ENCODE results near the gene ABRACL.
"Not testable (repeated sequence)": the region's sequence is repeated elsewhere in the genome, so short reads cannot be mapped to it uniquely, and the experiment has no call there.

The ABRACL gene

DNA sequence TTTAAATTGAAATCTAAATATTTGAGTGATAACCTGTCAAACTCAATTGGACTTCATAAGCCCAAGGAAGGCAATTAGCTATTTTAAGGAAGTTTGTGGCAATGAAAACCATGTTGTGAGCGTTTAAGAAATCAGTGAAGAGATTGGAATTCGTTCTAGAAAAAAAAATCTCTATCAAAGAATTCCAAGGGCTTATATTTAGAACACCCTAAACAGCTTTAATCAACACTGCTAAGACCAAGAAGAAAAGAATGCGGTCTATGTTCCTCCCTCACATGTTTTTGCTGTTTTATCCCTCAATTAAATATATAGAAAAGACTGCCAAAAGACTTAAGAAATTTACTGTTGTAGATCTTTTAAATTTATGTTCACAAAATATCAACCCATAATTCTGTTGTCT is 16.6 kb upstream of the ABRACL start:
- DNase-seq (ENCODE audit: low read depth in 3 of 3): no peak

- DNase-seq (ENCODE audit: low read depth in 3 of 3): no peak
Measured at GRCh38 chr6:139013185-139013800, 15.3 kb upstream of the ABRACL start.

DNA sequence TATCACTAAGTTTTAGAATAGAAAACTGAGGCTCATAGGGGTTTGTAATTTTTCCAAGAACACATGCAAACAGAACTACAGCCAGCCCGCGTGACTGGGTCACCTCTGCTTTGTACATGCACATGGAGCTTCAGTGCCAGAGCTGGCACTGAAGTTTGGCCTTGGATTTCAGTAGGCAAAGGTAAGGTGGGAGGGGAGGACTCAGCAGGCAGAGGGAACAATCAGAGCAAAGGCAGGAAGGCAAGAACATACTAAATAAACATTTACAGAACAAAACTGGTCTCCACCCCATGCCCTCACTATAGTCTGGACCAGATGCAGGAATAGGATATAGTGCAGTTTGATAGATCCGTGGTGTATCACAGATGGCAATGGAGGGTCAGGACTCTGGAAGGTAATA is 13.6 kb upstream of the ABRACL start:
- no peak for DNase-seq (ENCODE audit: low read depth in 3 of 3)

- no peak for DNase-seq (ENCODE audit: low read depth in 3 of 3)
Measured at GRCh38 chr6:139016337-139017213, 12.0 kb upstream of the ABRACL start.

DNA sequence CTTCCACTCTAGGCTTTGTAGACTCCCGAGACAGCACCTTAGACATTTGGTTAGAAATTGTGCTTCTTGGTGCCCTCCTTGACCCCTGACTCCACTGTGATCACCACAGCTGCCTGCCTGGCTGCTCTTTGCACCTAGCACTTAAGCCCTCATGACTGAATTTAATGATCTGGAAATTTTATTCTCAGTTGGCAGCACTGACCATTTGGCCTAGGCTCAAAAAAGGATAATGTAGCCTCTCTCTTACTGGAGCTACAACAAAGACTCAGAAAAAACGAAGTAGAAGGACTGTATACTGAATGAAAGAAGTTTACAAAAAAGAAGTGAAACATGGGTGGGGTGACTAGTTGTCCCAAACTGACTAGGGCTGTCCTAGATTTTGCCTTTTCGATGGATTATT is 11.3 kb upstream of the ABRACL start:
- no peak for DNase-seq (ENCODE audit: low read depth in 3 of 3)

GRCh38 chr6:139019722-139020121 is 8.8 kb upstream of the ABRACL start:
- no peak for DNase-seq (ENCODE audit: low read depth in 3 of 3)

DNA sequence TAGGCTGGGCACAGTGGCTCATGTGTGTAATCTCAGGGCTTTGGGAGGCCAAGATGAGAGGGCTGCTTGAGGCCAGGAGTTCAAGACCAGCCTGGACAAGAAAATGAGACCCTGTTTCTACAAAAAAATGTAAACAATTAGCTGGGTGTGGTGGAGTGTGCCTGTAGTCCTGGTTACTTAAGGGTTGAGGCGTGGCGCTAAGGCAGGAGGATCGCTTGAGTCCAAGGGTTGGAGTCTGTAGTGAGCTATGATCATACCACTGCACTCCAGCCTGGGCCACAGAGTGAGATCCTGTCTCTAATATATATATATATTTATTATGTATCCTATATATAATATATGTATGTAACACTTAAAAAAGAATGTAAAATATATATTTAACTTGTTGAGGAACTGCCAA is 7.9 kb upstream of the ABRACL start:
- no peak for DNase-seq (ENCODE audit: low read depth in 3 of 3)

- not testable (repeated sequence) for DNase-seq (ENCODE audit: low read depth in 3 of 3)
Measured at GRCh38 chr6:139025416-139025815, 3.1 kb upstream of the ABRACL start.

GRCh38 chr6:139027620-139028182 is 844 bp upstream of the ABRACL start:
- DNase-seq (ENCODE audit: low read depth in 3 of 3): peak in 2 of 3 experiments; percentile 39 to 50

- DNase-seq (ENCODE audit: low read depth in 3 of 3): no peak
Measured at GRCh38 chr6:139028215-139028657, 309 bp upstream of the ABRACL start.

- DNase-seq (ENCODE audit: low read depth in 3 of 3): peak in 1 of 3 experiments; percentile 18
Measured at GRCh38 chr6:139029470-139030227, 1.1 kb downstream of the ABRACL start.

DNA sequence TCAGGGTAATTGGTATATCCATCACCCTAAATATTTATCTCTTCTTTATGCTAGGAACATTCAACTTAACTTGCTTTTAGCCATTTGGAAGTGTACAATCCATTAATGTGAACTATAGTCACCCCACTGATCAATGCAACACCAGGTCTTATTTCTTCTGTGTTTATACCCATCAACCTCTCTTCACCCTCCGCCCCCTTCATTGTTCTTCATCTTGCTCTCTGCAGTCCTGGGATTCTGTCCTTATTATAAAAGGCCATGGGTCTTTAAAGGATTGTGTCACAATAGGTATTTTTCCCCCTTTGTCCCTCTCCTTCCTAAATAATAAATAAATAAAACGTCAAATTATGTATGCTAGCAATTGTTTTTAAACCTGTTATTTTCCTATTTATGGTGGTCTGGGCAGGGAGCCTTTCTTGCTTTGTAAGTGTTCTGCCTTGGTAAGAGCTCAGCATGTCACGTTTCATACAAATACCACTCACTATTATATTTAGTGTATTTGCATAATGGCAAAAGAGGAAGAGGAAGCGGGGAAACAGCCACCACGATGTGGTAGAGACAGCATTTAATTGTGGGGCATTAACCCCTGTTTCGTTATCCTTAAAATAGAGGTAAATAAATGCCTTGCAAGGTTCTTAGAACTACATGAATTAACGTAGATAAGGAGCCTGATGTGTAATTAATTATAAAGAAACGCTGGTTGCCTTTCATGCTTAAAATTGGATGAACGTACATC is 1.9 kb downstream of the ABRACL start:
- DNase-seq (ENCODE audit: low read depth in 3 of 3): no peak

DNA sequence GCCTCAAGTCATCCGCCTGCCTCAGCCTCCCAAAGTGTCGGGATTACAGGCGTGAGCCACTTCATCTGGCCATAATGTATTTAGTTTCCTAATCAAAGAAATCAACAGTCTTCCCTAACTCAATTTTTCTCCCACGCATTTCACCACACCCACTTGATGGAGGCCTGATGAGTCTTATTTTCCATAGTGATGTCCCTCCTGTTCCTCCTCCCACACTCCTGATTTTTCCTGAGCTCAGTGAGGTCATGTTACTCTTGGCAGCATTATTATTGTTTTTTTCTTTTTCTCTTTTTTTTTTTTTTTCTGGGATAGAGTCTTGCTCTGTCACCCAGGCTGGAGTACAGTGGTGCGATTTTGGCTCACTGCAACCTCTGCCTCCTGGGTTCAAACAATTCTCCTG is 8.9 kb downstream of the ABRACL start:
- no peak for DNase-seq (ENCODE audit: low read depth in 3 of 3)

DNA sequence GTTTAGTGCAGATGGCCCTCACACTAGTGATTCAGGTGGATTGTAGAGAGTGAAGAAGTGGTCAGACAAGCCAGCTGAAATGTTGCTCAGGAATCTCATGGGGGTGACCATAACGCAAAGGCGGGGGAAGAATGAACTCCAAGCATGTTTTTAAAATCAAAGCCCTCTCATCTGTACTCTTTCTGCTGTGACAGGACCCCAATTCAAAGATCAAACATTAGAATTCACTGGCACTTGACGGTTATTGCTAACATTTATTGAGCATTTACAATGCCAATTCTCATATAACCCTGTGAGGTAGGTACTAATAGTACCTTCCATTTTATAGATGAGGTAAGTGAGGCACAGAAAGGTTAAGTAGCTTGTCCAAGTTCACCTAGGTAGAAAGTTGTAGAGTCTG is 15.7 kb downstream of the ABRACL start:
- no peak for DNase-seq (ENCODE audit: low read depth in 3 of 3)

- no peak for DNase-seq (ENCODE audit: low read depth in 3 of 3)
Measured at GRCh38 chr6:139047677-139048076, 19.1 kb downstream of the ABRACL start.

DNA sequence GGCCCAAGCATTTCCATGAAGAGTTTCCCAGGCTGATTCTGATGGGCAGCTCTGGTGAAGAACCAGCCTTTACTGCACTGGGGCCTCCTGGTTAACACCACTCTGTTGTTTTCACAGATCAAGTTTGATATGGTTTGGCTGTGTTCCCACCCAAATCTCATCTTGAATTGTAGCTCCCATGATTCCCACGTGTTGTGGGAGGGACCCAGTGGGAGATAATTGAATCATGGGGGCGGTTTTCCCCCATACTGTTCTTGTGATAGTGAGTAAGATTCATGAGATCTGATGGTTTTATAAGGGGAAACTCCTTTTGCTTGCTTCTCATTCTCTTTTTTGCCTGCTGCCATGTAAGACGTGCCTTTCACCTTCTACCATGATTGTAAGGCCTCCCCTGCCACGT is 20.4 kb downstream of the ABRACL start:
- DNase-seq (ENCODE audit: low read depth in 3 of 3): not testable (repeated sequence)

GRCh38 chr6:139050131-139050769 is 21.7 kb downstream of the ABRACL start:
- DNase-seq (ENCODE audit: low read depth in 3 of 3): not testable (repeated sequence)

GRCh38 chr6:139050770-139051313 is 22.3 kb downstream of the ABRACL start:
- DNase-seq (ENCODE audit: low read depth in 3 of 3): no peak

DNA sequence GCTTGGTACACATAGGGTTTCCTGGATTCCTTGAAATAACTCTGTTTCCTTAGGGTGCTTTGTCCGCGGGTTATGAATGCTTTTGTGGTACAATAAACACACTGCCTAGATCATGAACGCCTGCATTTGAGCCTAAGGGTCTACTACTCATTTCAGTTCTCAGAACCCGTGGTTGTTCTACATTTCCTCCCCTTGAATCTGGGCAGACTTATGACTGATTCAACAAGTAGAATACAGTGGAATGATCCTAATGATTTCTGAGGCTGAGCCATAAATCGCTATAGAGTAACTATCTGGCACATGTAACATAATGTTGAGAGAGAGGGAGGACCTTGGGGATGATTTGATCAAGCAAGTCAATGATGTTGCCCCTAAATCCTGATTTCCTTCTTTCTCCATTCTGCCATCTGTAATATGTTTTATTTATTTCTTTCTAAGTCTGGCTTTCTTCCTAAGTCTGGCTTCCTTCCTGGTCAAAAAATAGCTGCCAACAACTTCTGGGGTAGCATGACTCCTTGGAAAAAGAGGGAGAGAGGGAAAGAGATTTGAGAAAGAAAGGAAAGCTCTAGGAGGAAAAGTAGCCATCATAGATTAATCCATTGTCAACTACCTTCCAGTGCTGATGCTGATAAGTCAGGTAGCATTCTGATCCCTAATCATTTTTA is 23.0 kb downstream of the ABRACL start:
- no peak for DNase-seq (ENCODE audit: low read depth in 3 of 3)

DNA sequence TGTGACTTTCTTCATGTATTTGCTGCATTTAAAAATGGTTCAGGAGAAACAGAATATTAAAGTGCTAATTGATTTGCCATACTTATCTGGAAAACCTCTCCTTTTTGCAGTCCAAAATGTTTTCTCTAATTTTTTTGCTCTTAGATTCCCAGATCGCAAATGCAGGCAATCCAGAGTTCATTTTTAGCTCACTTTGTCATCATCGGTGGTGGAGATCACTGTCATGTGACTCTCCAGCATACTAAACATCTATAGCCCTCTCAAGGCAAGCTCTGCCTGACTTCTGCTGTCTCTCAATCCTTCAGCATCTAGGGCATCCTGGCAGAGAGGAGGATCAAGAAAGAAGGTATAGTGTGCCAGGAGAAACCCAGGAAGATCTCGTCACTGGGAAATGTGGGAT is 24.8 kb downstream of the ABRACL start:
- no peak for DNase-seq (ENCODE audit: low read depth in 3 of 3)

All from stimulated activated CD4-positive, alpha-beta T cell treated with anti-CD3 and anti-CD28 coated beads, TNF-alpha, amount 100 ng/mL, for 24 hours (primary cell).